WERI-Rb-1 (cell line): ENCODE results near the gene BMPR1A.

Experiments
- DNase-seq: peaks from one replicate; pipeline ENCODE4 v3.0.0-alpha.2; 2020
- H3K27ac ChIP-seq: fragments of 250-450 bp; sonication (Bioruptor Pico); 2 replicates; pipeline ENCODE4 v1.5.1; 2020; ENCODE audit warnings: mild to moderate bottlenecking, moderate library complexity
- H3K27me3 ChIP-seq: fragments of 250-450 bp; sonication (Bioruptor Pico); 2 replicates; pipeline ENCODE4 v1.5.1; 2021; ENCODE audit warnings: mild to moderate bottlenecking, low read depth, moderate library complexity; ENCODE audit not compliant: insufficient read depth, severe bottlenecking
- H3K36me3 ChIP-seq: fragments of 250-450 bp; sonication (Bioruptor Pico); 2 replicates; pipeline ENCODE4 v1.5.1; 2020; ENCODE audit warnings: mild to moderate bottlenecking, moderate library complexity
- H3K4me3 ChIP-seq: 2 replicates; pipeline ENCODE4 v1.5.1; 2011; ENCODE audit warnings: low read depth, mild to moderate bottlenecking, control low read depth, low read length
- H3K9me3 ChIP-seq: fragments of 250-450 bp; sonication (Bioruptor Pico); 2 replicates; pipeline ENCODE4 v1.5.1; 2021; ENCODE audit warnings: mild to moderate bottlenecking, moderate library complexity; ENCODE audit not compliant: severe bottlenecking
- CTCF ChIP-seq: IDR thresholded peaks from 2 replicates; pipeline ENCODE4 v1.5.1; 2011; ENCODE audit warnings: low read depth, mild to moderate bottlenecking, control low read depth, inconsistent platforms, low read length

The BMPR1A gene

GRCh38 chr10:86820509-86820908 is 64.1 kb downstream of the BMPR1A start:
- no peak for DNase-seq
- no peak overlapping the region for H3K27ac ChIP-seq
- H3K27me3 ChIP-seq: no peaks in the 10 kb centered on the region
- no peak for TF ChIP-seq CTCF
- peaks cover 17% of the 10 kb centered on the region for H3K36me3 ChIP-seq
- H3K4me3 ChIP-seq: no peak overlapping the region
- no peaks in the 10 kb centered on the region for H3K9me3 ChIP-seq

- H3K27ac ChIP-seq: no peak overlapping the region
- H3K27me3 ChIP-seq: no peaks in the 10 kb centered on the region
- H3K36me3 ChIP-seq: peaks cover 13% of the 10 kb centered on the region
- TF ChIP-seq CTCF: no peak
- H3K4me3 ChIP-seq: no peak overlapping the region
- no peak for DNase-seq
- no peaks in the 10 kb centered on the region for H3K9me3 ChIP-seq
Measured at GRCh38 chr10:86821388-86821999, 65.1 kb downstream of the BMPR1A start.

GRCh38 chr10:86823565-86823964 is 67.1 kb downstream of the BMPR1A start:
- Histone ChIP-seq H3K27ac (no peak overlapping the region), H3K27me3 (no peaks in the 10 kb centered on the region), H3K36me3 (peaks cover 3% of the 10 kb centered on the region; the same call in 1 of the 2 replicates), H3K9me3 (no peaks in the 10 kb centered on the region), H3K4me3 (no peak overlapping the region)
- no peak for TF ChIP-seq CTCF
- no peak for DNase-seq

- DNase-seq: no peak
- H3K27ac ChIP-seq: no peak overlapping the region
- TF ChIP-seq CTCF: no peak
- H3K9me3 ChIP-seq: no peaks in the 10 kb centered on the region
- H3K4me3 ChIP-seq: no peak overlapping the region
- no peaks in the 10 kb centered on the region for H3K27me3 ChIP-seq
- peaks cover 3% of the 10 kb centered on the region; the same call in 1 of the 2 replicates for H3K36me3 ChIP-seq
Measured at GRCh38 chr10:86824151-86824550, 67.7 kb downstream of the BMPR1A start.

GRCh38 chr10:86825366-86825765 is 68.9 kb downstream of the BMPR1A start:
- DNase-seq: no peak
- no peak overlapping the region for H3K4me3 ChIP-seq
- no peak for TF ChIP-seq CTCF
- H3K27me3 ChIP-seq: no peaks in the 10 kb centered on the region
- peaks cover 3% of the 10 kb centered on the region; the same call in 1 of the 2 replicates for H3K36me3 ChIP-seq
- no peak overlapping the region for H3K27ac ChIP-seq
- no peaks in the 10 kb centered on the region for H3K9me3 ChIP-seq

- no peak overlapping the region for H3K4me3 ChIP-seq
- no peak overlapping the region for H3K27ac ChIP-seq
- H3K36me3 ChIP-seq: peaks cover 5% of the 10 kb centered on the region; the same call in 1 of the 2 replicates
- H3K9me3 ChIP-seq: no peaks in the 10 kb centered on the region
- no peak for DNase-seq
- no peak for TF ChIP-seq CTCF
- no peaks in the 10 kb centered on the region for H3K27me3 ChIP-seq
Measured at GRCh38 chr10:86827639-86828038, 71.2 kb downstream of the BMPR1A start.
